H9 (cell line): ENCODE measurements around the gene TPM4. TPM values are rescaled to one million over a fixed set of nuclear protein-coding genes. Genes with fewer than 3 reads are reported as not detected.

Experiments used
- DNase-seq: peaks from one replicate; pipeline ENCODE4 v3.0.0-alpha.2; 2017
- H2AFZ ChIP-seq: one replicate; pipeline ENCODE4 v1.6.1; 2013; ENCODE audit warnings: mild to moderate bottlenecking, low read length, control low read depth, moderate library complexity
- H2AK5ac ChIP-seq: 2 replicates; pipeline ENCODE4 v1.6.1; 2013; ENCODE audit warnings: low read length, control low read depth, mixed read lengths; ENCODE audit not compliant: insufficient read length
- H2BK120ac ChIP-seq: one replicate; pipeline ENCODE4 v1.6.1; 2013; ENCODE audit warnings: low read depth, mild to moderate bottlenecking, low read length, control low read depth, inconsistent platforms; ENCODE audit not compliant: poor library complexity, severe bottlenecking
- H2BK12ac ChIP-seq: 2 replicates; pipeline ENCODE4 v1.6.1; 2013; ENCODE audit warnings: low read length, control low read depth, mixed read lengths, low read depth; ENCODE audit not compliant: insufficient read length
- H2BK15ac ChIP-seq: 2 replicates; pipeline ENCODE4 v1.6.1; 2013; ENCODE audit warnings: low read depth, low read length, control low read depth
- H2BK20ac ChIP-seq: one replicate; pipeline ENCODE4 v1.6.1; 2013; ENCODE audit warnings: low read depth, mild to moderate bottlenecking, low read length, control low read depth, inconsistent platforms; ENCODE audit not compliant: poor library complexity, severe bottlenecking
- H2BK5ac ChIP-seq: 2 replicates; pipeline ENCODE4 v1.6.1; 2013; ENCODE audit warnings: low read length, control low read depth, mixed read lengths; ENCODE audit not compliant: insufficient read length
- H3K14ac ChIP-seq: 2 replicates; pipeline ENCODE4 v1.6.1; 2013; ENCODE audit warnings: low read length, control low read depth; ENCODE audit not compliant: insufficient read depth
- H3K18ac ChIP-seq: 2 replicates; pipeline ENCODE4 v1.6.1; 2013; ENCODE audit warnings: low read depth, mild to moderate bottlenecking, mixed read lengths, low read length, control low read depth; ENCODE audit not compliant: insufficient read length
- H3K23ac ChIP-seq: 2 replicates; pipeline ENCODE4 v1.6.1; 2013; ENCODE audit warnings: low read length, control low read depth, mixed read lengths, low read depth; ENCODE audit not compliant: insufficient read length
- H3K23me2 ChIP-seq: 2 replicates; pipeline ENCODE4 v1.6.1; 2013; ENCODE audit warnings: low read depth, mild to moderate bottlenecking, mixed read lengths, low read length, control low read depth; ENCODE audit not compliant: insufficient read length, poor library complexity, severe bottlenecking
- H3K27ac ChIP-seq: 2 replicates; pipeline ENCODE4 v1.5.1; 2013; ENCODE audit warnings: low read length, control low read depth, mixed read lengths, low read depth; ENCODE audit not compliant: insufficient read length
- H3K27me3 ChIP-seq: 2 replicates; pipeline ENCODE4 v1.6.1; 2013; ENCODE audit warnings: low read length, control low read depth, inconsistent platforms; ENCODE audit not compliant: insufficient read depth
- H3K4ac ChIP-seq: 2 replicates; pipeline ENCODE4 v1.6.1; 2013; ENCODE audit warnings: low read depth, mild to moderate bottlenecking, control low read depth, inconsistent platforms, low read length, moderate library complexity
- H3K4me1 ChIP-seq: 2 replicates; pipeline ENCODE4 v1.6.1; 2013; ENCODE audit warnings: low read length, control low read depth, inconsistent platforms; ENCODE audit not compliant: insufficient read depth
- H3K4me2 ChIP-seq: 2 replicates; pipeline ENCODE4 v1.6.1; 2013; ENCODE audit warnings: low read length, control low read depth, mixed read lengths; ENCODE audit not compliant: insufficient read length, insufficient read depth
- H3K56ac ChIP-seq: 2 replicates; pipeline ENCODE4 v1.6.1; 2013; ENCODE audit warnings: low read depth, mild to moderate bottlenecking, mixed read lengths, low read length, control low read depth; ENCODE audit not compliant: insufficient read length
- H3K79me1 ChIP-seq: 2 replicates; pipeline ENCODE4 v1.6.1; 2013; ENCODE audit warnings: low read depth, mild to moderate bottlenecking, moderate library complexity, low read length, control low read depth, inconsistent platforms; ENCODE audit not compliant: insufficient read depth, poor library complexity, severe bottlenecking
- H3K79me2 ChIP-seq: 2 replicates; pipeline ENCODE4 v1.6.1; 2013; ENCODE audit warnings: low read length, control low read depth, inconsistent platforms; ENCODE audit not compliant: insufficient read depth
- H3K9ac ChIP-seq: 2 replicates; pipeline ENCODE4 v1.6.1; 2013; ENCODE audit warnings: low read length, control low read depth, mixed read lengths; ENCODE audit not compliant: insufficient read length; ENCODE audit errors: extremely low read depth
- H3K9me3 ChIP-seq: one replicate; pipeline ENCODE4 v1.6.1; 2013; ENCODE audit warnings: low read depth, low read length, inconsistent platforms; ENCODE audit not compliant: control insufficient read depth
- H3T11ph ChIP-seq: one replicate; pipeline ENCODE4 v1.6.1; 2013; ENCODE audit warnings: mild to moderate bottlenecking, low read length, control low read depth, inconsistent platforms
- H4K20me1 ChIP-seq: one replicate; pipeline ENCODE4 v1.6.1; 2013; ENCODE audit not compliant: control insufficient read depth, insufficient read length, insufficient read depth
- H4K5ac ChIP-seq: 2 replicates; pipeline ENCODE4 v1.6.1; 2013; ENCODE audit warnings: low read depth, mild to moderate bottlenecking, mixed read lengths, low read length, control low read depth; ENCODE audit not compliant: insufficient read length
- H4K8ac ChIP-seq: replicated peaks from 2 replicates; pipeline ENCODE4 v1.6.1; 2013; ENCODE audit warnings: low read length, control low read depth, mixed read lengths, low read depth; ENCODE audit not compliant: insufficient read length
- H4K91ac ChIP-seq: 2 replicates; pipeline ENCODE4 v1.6.1; 2013; ENCODE audit warnings: low read depth, mild to moderate bottlenecking, moderate library complexity, mixed read lengths, low read length, control low read depth; ENCODE audit not compliant: insufficient read length
- H3K27ac Mint-ChIP-seq, 3 experiments: 2 replicates in 2 of 3; 3 replicates in 1 of 3; pipeline ENCODE4 v1.8.0; 2020 to 2021; ENCODE audit warnings: mixed read lengths in 3 of 3, mild to moderate bottlenecking in 1 of 3, moderate library complexity in 1 of 3
- H3K27me3 Mint-ChIP-seq: 2 replicates; pipeline ENCODE4 v1.8.0; 2021; ENCODE audit warnings: low read depth, mild to moderate bottlenecking, moderate library complexity, mixed read lengths
- H3K36me3 Mint-ChIP-seq, 3 experiments: 2 replicates in 2 of 3; 3 replicates in 1 of 3; pipeline ENCODE4 v1.8.0; 2020 to 2021; ENCODE audit warnings: low read depth in 3 of 3, mixed read lengths in 3 of 3; ENCODE audit not compliant: insufficient read depth in 1 of 3
- H3K4me1 Mint-ChIP-seq, 2 experiments: 2 replicates each; pipeline ENCODE4 v1.8.0; 2020; ENCODE audit warnings: mixed read lengths in 2 of 2
- H3K4me3 Mint-ChIP-seq, 2 experiments: 2 replicates in 1 of 2; 3 replicates in 1 of 2; pipeline ENCODE4 v1.8.0; 2020 to 2021; ENCODE audit warnings: mild to moderate bottlenecking in 2 of 2, mixed read lengths in 2 of 2, moderate library complexity in 1 of 2
- H3K9me3 Mint-ChIP-seq, 2 experiments: 2 replicates in 1 of 2; 3 replicates in 1 of 2; pipeline ENCODE4 v1.8.0; 2020; ENCODE audit warnings: mild to moderate bottlenecking in 2 of 2, mixed read lengths in 2 of 2, moderate library complexity in 1 of 2
- CTCF ChIP-seq: fragments of 200-600 bp; sonication (generic); conservative IDR thresholded peaks from 3 replicates; pipeline ENCODE4 v1.8.0; 2021; ENCODE audit warnings: antibody characterized with exemption, mild to moderate bottlenecking
- WGBS: extraction: QIAGEN DNeasy Blood & Tissue Kit; methylation state at CpG from one replicate; pipeline ENCODE4 v1.1.7; 2013; ENCODE audit warnings: missing lambda C conversion rate, low lambda C conversion rate, mixed read lengths; ENCODE audit not compliant: insufficient read length; ENCODE audit errors: extremely low coverage; 5-methylcytosine and 5-hydroxymethylcytosine counted together
- total RNA-seq: library from RNA; stranded (reverse); gene quantifications from 2 replicates; pipeline ENCODE4 v1.2.1, GENCODE V29; 2021

The TPM4 gene
- total RNA-seq, 1 experiment from 2014 or later = 431 TPM

DNA sequence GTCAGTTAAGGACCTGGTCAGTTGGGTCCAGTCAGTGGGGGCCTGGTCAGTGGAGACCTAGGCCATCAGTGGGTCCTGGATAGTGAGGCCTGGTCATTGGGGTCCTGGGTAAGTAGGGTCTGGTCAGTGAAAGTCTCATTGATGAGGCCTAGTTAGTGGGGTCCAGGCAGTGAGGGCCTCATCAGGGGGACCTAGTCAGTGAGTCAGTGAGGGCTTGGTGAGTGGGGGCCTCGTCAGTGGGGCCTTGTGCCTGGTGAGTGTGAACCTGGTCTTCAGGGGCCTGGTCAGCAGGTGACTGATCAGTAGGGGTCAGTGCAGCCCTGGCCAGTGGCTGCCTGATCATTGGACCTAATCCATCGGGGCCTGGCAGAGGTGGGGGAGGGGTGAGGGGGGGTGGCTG lies 42.6 kb upstream of the TPM4 start:
- Histone ChIP-seq H3K23me2 (no peaks in the 10 kb centered on the region), H4K8ac (no peak overlapping the region), H2AFZ (no peak overlapping the region), H3K18ac (no peak overlapping the region), H2BK15ac (no peak overlapping the region), H3K56ac (no peak overlapping the region), H3K4me2 (no peak overlapping the region), H4K91ac (no peak overlapping the region), H3K9ac (no peak overlapping the region), H2BK5ac (no peak overlapping the region), H3K4me1 (no peaks in the 10 kb centered on the region), H2BK20ac (no peak overlapping the region), H3K27ac (no peak overlapping the region), H4K20me1 (no peaks in the 10 kb centered on the region), H2BK12ac (no peak overlapping the region), H2AK5ac (no peak overlapping the region), H2BK120ac (no peak overlapping the region), H3K9me3 (peaks cover 20% of the 10 kb centered on the region), H3K79me2 (no peaks in the 10 kb centered on the region), H3K14ac (no peak overlapping the region), H3T11ph (no peak overlapping the region), H3K27me3 (no peaks in the 10 kb centered on the region), H3K79me1 (no peaks in the 10 kb centered on the region), H3K23ac (no peak overlapping the region), H4K5ac (no peak overlapping the region), H3K4ac (no peak overlapping the region)
- Mint-ChIP-seq H3K27ac (no peak overlapping the region), H3K9me3 (peaks cover 8 to 86% of the 10 kb centered on the region in 2 experiments), H3K27me3 (peaks cover 4% of the 10 kb centered on the region), H3K4me3 (no peak overlapping the region), H3K36me3 (peaks cover 3 to 5% (median 3%) of the 10 kb centered on the region in 3 experiments; a peak in 4 of 7 replicates), H3K4me1 (no peaks in the 10 kb centered on the region)
- WGBS = no CpG with 5 or more reads among the region's 2 CpGs
- no peak for DNase-seq
- no peak for TF ChIP-seq CTCF
